GM19043 (cell line): ENCODE measurements around the gene THSD7A.

Experiments
- ATAC-seq: cut with Tn5 transposase; IDR thresholded peaks from one replicate; pipeline ENCODE4 v1.9.1; 2021; ENCODE audit warnings: low read depth; ENCODE audit not compliant: unreplicated experiment

THSD7A gene

DNA sequence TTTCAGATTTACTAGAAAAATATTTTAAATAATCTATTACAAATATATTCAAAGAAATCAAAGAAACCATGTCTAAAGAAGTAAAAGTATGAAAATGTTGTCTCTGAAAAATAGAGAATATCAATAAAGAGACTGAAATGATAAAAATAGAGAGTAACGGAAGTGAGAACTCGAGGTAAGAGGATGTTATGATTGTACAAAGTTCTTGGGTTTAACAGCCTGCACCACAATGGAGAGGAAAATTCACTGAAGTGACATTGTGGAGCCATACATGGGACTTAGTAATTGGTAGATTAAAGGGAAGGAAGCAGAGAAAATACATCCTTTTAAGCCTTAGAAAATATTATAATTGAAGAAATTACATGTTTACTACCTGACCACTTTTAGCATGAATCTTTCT is 77.9 kb downstream of the THSD7A start:
- ATAC-seq = no peak

- ATAC-seq = no peak
Observed at GRCh38 chr7:11753433-11753832, 78.6 kb downstream of the THSD7A start.

GRCh38 chr7:11751807-11752389 is 80.1 kb downstream of the THSD7A start:
- ATAC-seq = no peak

GRCh38 chr7:11751315-11751714 is 80.7 kb downstream of the THSD7A start:
- no peak for ATAC-seq

DNA sequence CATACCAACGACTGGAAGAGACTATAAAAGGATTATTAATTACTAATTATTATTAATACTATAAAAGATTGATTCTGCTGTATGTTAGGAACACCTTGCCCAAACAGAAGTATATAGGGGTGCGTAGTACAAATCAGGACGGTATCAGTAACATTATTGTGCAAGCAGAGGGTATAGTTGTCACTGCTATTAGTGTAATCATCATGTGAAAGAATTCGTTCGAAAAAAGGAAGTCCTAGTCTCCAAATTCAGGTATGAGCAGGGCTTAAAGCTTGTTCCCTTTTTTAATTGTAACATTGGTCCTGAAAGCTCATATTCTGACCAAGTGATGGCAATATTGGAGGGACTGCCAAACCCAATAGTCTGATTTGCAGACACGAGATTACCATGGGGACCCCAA is 81.8 kb downstream of the THSD7A start:
- ATAC-seq = no peak

DNA sequence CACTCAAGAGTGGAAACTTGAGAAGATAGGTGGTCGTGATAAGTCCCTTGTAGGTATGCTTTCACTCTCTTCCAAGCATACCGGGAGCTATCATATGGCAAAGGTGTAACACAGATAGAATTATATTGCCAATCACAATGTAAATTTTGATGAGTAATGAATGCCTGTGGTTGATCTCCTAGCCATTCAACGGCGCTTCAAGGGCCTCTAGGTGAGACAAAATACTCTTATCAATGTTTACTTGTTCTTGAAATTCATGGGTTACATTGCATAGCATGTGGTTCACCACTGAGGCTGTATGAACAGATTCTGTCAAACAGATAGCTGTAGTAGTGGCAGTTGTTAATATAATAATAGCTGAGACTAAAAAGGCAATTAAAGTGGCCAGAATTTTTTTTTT is 82.4 kb downstream of the THSD7A start:
- no peak for ATAC-seq

GRCh38 chr7:11748884-11749283 is 83.1 kb downstream of the THSD7A start:
- ATAC-seq = no peak

- ATAC-seq = no peak
Observed at GRCh38 chr7:11747715-11748485, 84.1 kb downstream of the THSD7A start.

- no peak for ATAC-seq
Observed at GRCh38 chr7:11746591-11746990, 85.4 kb downstream of the THSD7A start.

- ATAC-seq = no peak
Observed at GRCh38 chr7:11743548-11743947, 88.5 kb downstream of the THSD7A start.

- no peak for ATAC-seq
Observed at GRCh38 chr7:11743016-11743415, 89.0 kb downstream of the THSD7A start.

DNA sequence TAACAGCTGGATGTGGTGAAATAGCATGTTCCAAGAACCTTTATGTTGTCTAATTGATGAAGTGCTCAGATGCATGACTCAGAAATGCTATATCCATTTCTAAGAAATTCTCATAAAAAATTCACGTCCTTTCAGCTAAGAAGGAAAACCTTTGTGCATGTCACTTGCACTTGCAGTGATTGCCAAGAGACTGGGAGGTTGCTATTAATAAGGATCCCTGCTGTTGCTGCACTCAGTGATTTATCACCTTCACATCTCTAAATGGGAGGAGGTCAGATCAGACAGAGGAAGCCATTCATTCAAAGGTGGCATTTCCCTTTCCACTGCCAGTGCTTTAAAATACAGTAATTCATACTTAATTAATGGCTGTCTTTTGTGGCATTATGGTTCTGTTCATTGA is 89.5 kb downstream of the THSD7A start:
- no peak for ATAC-seq

DNA sequence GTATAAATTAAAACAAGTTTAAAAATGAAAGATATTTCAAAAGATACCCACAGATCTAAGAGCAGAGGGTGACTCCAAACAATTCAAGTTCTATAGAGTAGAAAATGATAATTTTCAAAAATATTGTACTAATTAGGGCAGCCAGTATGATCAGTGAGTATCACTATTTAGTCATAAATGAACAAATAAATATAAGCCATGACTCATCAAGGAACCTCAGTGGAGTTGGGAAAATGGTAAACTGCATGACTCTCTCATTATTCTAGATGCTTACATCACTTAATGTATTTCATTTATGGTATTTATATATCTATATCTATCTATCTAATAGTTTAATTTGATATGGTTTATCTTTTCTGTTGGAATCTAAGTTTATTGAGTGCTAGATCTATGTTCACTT is 94.3 kb downstream of the THSD7A start:
- no peak for ATAC-seq

DNA sequence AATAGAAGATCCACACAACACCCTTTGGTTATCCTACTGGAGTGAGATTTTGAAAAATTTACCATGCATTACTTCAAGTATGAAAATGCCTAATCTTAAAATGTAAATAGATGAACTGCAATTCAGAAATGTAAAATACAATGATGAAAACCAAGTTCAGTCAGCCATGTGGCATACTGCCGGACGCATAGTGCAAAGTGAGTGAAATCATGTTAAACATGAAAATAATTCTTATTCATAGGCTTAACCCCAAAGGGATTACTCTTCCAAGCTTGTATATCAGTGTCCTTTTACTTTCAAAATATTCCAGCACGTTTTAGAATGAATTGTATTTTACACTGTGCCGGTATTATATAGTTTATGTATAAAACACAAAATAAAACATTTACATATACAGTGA is 99.8 kb downstream of the THSD7A start:
- ATAC-seq = no peak

GRCh38 chr7:11730725-11731124 is 101.3 kb downstream of the THSD7A start:
- ATAC-seq = no peak

DNA sequence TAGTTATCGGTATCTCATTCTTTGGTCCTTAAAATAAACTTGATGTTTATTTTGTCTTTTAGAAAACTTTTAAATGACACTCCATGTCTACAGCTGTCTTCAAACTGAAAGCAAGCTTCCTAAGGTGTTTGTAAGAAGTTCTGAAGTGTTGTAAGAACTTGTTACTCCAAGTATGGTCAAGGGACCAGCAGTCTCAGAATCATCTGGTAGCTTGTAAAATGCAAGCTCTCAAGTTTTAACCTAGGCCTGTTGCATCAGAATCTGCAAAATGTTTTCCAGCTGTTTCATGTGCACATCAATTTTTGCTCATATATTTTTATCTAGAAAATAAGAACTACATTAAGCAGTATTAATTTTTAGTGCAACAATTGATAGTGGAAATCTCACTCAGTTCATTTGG is 104.1 kb downstream of the THSD7A start:
- no peak for ATAC-seq

GRCh38 chr7:11726794-11727155 is 105.2 kb downstream of the THSD7A start:
- no peak for ATAC-seq

DNA sequence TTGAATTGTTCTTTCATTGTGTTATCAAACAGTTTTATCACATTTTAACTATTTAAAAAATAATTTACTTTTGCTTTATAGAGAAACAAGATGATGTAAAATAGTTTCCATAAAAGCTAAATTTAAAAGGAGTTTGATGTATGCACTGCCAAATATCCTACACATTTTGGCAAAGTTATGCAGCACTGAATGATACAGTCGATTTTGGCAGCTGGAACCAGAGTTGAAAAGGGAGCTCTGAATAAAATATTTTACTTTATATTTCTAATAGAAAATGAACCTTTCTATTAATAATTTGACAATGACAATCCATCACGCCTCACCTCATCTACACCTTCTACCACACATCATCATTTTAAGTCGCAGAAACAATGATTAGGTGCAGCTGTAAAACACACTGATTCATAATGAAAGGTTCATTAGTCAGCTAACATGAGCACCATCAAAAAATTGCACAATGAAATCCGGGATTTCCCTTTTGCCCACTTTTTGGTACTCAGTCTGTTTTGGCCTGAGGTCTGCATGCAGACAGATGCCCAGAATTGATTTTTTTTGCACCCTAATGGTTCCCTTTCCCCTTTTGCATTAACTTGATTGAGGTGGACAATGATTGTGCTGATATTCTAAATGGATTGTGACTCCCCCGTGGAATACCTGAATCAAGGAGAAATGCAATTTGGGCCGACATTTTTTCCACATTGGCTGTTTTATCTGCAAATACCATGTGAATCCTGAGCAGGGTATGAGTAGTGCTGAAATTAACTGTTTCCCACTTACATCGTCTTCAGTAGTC is 105.8 kb downstream of the THSD7A start:
- ATAC-seq = no peak

DNA sequence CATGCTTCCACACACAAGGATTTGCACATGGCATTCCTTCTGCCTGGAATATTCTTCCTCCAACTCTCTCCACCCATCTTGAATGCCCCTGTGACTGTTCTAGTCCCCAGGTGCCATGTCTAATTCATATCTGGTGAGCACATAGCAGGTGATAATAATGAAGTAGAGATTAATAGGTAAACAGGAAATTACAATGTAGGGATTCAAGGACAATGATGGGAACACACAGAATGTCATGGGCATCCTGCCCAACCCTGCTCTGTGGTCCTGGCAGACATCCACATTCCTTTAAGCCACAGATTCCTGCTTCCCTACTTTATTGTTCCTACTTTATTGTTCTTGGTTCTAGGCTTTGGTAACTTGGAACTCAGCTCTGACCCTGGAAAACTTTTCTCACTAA is 115.8 kb downstream of the THSD7A start:
- ATAC-seq = no peak

DNA sequence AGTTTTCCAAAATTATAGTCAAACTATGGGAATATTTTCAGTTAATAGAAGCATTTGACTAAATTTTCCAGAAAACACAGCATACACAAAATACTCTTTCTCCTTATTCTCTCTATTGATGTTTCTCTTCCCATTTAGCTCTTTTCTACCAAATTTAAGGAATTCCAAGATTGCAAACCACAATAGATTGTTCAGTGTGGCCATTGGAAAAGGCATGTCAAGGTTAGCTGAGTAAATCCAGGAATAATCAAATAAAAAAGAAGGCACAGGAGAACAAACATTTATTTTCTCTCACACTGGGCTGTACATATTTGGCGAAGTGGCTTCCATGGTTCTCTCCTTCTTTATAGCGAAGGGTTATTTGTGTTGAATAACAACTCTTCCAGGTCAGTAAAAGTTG is 117.3 kb downstream of the THSD7A start:
- no peak for ATAC-seq

- no peak for ATAC-seq
Observed at GRCh38 chr7:11714205-11714604, 117.8 kb downstream of the THSD7A start.

DNA sequence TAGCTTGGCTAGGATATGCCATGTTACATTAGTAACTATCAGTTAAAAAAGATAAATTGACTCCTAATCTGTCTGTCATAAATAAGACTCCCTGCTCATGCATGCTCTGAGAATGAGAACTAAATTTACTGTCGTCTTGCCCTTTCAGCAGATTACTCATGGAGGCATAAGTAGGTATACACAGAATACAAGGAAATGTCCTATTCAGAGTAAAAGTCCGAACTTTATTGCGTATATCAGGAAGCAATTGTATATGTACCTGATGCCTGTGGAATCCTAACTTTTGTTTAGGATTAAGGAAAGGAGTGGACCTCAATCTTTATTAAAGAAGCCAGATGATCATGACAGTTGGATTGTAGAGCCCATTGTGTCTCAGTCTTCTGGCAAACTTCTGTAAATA is 118.6 kb downstream of the THSD7A start:
- ATAC-seq = no peak
